MM.1S (cell line): Measurements from ENCODE around the gene MMS19.
"Not testable (repeated sequence)": the region's sequence is repeated elsewhere in the genome, so short reads cannot be mapped to it uniquely, and the experiment has no call there.

ENCODE experiments used
- EZH2 ChIP-seq: fragments of 300-600 bp; sonication (generic); optimal IDR thresholded peaks from 2 replicates; pipeline ENCODE3; 2017; ENCODE audit warnings: low read depth, mild to moderate bottlenecking, antibody characterized with exemption, low read length, mixed read lengths
- EZH2phosphoT487 ChIP-seq: fragments of 300-600 bp; sonication (generic); IDR thresholded peaks from 2 replicates; pipeline ENCODE4 v1.6.1; 2018; ENCODE audit warnings: antibody characterized with exemption, low read length
- TF ChIP-seq, protein P1 (sequence below): fragments of 300-600 bp; sonication (generic); IDR thresholded peaks from 2 replicates; pipeline ENCODE4 v1.5.1; 2016; ENCODE audit warnings: antibody characterized with exemption, low read length, mixed read lengths

DNA sequence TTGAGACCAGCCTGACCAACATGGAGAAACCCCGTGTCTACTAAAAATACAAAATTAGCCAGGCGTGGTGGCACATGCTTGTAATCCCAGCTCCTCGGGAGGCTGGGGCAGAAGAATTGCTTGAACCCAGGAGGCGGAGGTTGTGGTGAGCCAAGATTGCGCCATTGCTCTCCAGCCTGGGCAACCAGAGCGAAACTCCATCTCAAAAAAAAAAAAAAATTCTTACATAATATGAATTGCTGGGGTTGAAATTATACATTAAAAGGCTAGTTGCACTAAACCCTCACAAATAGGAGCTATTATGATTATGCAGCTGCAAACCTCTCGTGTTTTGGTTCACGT, 74.5 kb downstream of the MMS19 start:
- TF ChIP-seq, protein P1, sequence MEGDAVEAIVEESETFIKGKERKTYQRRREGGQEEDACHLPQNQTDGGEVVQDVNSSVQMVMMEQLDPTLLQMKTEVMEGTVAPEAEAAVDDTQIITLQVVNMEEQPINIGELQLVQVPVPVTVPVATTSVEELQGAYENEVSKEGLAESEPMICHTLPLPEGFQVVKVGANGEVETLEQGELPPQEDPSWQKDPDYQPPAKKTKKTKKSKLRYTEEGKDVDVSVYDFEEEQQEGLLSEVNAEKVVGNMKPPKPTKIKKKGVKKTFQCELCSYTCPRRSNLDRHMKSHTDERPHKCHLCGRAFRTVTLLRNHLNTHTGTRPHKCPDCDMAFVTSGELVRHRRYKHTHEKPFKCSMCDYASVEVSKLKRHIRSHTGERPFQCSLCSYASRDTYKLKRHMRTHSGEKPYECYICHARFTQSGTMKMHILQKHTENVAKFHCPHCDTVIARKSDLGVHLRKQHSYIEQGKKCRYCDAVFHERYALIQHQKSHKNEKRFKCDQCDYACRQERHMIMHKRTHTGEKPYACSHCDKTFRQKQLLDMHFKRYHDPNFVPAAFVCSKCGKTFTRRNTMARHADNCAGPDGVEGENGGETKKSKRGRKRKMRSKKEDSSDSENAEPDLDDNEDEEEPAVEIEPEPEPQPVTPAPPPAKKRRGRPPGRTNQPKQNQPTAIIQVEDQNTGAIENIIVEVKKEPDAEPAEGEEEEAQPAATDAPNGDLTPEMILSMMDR, result not testable (repeated sequence)
- not testable (repeated sequence) for TF ChIP-seq EZH2, EZH2phosphoT487
